T-helper 9 cell (primary cell): ENCODE results near the gene ANKMY1.

Experiments used
- DNase-seq: peaks from one replicate; pipeline ENCODE4 v3.0.0-alpha.2; 2020

ANKMY1 gene

GRCh38 chr2:240519396-240520129 lies 38.2 kb downstream of the ANKMY1 start:
- no peak for DNase-seq

- DNase-seq, result no peak
Measured at GRCh38 chr2:240518981-240519380, 38.8 kb downstream of the ANKMY1 start.

- no peak for DNase-seq
Measured at GRCh38 chr2:240517342-240517741, 40.4 kb downstream of the ANKMY1 start.

- DNase-seq, result no peak
Measured at GRCh38 chr2:240514631-240515030, 43.2 kb downstream of the ANKMY1 start.

- peak; percentile 79 for DNase-seq
Measured at GRCh38 chr2:240513549-240514287, 44.1 kb downstream of the ANKMY1 start.

GRCh38 chr2:240512666-240513535 lies 44.9 kb downstream of the ANKMY1 start:
- no peak for DNase-seq

- no peak for DNase-seq
Measured at GRCh38 chr2:240512109-240512485, 45.7 kb downstream of the ANKMY1 start.

- DNase-seq, result no peak
Measured at GRCh38 chr2:240511351-240512108, 46.3 kb downstream of the ANKMY1 start.

- DNase-seq, result no peak
Measured at GRCh38 chr2:240510513-240511210, 47.1 kb downstream of the ANKMY1 start.

- DNase-seq, result no peak
Measured at GRCh38 chr2:240509667-240510512, 47.9 kb downstream of the ANKMY1 start.

GRCh38 chr2:240508832-240509545 lies 48.8 kb downstream of the ANKMY1 start:
- no peak for DNase-seq

- no peak for DNase-seq
Measured at GRCh38 chr2:240507778-240508251, 50.0 kb downstream of the ANKMY1 start.

GRCh38 chr2:240507060-240507777 lies 50.6 kb downstream of the ANKMY1 start:
- DNase-seq, result no peak

GRCh38 chr2:240506406-240507059 lies 51.3 kb downstream of the ANKMY1 start:
- DNase-seq, result no peak

- DNase-seq, result no peak
Measured at GRCh38 chr2:240505910-240506309, 51.9 kb downstream of the ANKMY1 start.

GRCh38 chr2:240503848-240504247 lies 53.9 kb downstream of the ANKMY1 start:
- no peak for DNase-seq

- DNase-seq, result no peak
Measured at GRCh38 chr2:240503375-240503774, 54.4 kb downstream of the ANKMY1 start.

- no peak for DNase-seq
Measured at GRCh38 chr2:240502430-240503121, 55.2 kb downstream of the ANKMY1 start.
